Measurements from ENCODE around the gene CHD6.

The CHD6 gene

DNA sequence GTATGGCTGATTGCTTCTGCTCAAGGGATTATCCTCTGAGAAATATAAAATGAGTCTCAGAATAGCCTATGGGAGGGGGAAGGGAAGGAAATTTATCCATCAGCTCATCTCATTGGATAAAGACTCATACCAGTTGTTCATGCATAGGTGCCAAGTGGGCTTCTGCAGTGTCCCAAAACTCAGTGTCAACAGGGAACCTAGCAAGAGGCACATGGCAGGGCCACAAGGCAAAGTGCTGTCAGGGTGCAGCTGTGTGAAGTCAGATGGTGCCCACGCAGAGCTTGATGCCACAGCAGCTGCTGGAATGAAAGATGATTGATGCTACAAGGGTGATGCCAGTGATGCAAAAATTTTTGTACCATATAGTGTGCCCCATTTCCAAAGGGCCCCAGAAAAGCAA, 3.2 kb upstream of the CHD6 start:
- DNase-seq: no peak

DNA sequence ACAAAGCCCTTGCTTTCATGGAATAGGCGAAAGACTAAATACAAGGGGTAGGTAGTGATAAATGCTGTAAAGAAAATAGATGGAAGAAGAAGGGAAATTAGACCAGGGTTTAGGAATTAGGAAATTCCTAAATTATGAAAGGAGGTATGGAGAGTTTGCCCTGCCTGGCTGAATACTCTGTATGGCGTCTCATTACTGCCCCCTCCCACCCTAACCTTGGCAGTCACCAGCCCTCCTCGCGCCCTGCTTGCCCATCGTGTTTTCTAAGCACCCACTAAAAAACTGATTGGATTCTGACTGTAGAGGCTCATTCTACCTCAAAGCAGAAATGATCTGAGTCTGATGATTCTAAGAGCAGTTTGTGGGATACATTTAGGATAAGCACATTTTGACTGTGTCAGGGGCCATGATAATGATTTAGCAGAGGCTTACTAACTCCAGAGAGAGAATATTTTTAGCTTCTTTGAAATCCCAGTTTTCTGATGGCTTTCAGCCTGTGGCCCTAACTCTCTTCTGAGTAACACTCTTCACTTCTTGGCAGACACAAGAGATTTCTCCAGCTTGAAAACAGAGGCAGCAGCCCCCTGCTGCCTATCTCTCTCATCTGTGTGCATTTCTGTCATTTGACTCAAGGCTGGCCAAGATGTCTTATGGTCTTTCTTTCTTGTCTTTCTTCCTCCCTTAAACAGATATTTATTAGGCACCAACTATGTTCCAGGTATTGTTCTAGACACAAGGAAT, 1.4 kb upstream of the CHD6 start:
- DNase-seq: peak; percentile 57

DNA sequence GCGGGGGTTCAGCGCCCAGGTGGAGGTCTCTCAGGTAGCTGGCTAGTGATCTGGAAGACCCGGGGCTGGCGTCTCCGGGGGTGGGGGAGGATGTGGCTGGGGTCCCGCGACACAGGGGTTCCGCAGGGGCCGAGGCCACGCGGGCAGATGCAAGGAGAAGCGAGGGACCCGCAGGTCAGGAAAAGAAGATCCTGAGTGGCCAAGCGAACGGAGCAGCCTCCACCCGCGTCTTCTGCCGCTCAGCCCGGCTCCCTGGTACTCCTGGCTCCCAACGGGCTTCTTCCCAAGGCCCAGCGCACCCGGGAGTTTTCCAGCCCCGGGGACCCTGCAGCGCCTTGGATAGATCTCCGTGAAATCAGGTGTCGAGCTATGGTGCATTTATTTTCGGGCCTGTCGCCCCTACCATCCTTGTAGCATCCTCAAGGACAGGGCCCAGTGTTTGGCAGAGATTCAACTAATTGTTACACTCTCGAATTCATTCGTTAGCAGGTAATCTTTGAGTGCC, 682 bp upstream of the CHD6 start:
- DNase-seq: no peak

DNA sequence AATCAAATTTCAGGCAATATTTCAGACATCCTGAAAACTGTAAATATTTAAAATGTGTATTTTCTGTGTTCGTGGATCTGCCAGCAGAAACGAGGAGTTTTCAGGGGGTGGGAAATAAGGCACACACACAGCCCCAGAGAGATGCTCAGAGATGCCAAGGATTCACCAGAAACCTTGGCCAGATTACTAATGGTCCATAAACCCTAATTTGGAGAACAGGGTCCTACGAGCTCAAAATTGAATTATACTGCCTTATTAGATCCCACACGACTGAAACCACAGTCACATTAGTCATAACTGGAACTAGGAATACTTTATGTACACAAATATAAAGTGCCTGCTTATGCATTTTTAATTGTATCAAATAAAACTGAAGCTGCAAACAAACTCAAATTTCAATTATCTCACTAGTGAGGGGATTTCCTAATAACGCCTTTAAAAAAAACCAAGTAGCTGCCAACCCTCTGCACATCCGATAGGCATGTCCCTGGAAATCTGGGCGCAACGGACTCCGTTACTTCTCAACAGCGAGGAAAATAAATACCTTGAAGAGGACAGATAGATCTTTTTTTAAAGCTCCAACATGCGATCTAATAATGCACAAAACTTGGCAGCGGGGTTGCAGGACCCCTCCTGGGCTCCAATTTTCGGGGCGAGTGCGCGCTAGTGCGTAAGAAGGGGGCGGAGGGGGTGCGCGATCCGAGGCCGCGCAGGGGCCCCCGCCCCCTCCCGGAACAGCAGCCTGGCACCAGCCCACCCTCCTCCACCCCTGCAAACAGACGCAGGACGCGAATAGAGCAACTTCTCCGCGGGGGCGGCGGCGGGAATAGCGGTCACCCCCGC, 897 bp downstream of the CHD6 start:
- DNase-seq: peak; percentile 22

DNA sequence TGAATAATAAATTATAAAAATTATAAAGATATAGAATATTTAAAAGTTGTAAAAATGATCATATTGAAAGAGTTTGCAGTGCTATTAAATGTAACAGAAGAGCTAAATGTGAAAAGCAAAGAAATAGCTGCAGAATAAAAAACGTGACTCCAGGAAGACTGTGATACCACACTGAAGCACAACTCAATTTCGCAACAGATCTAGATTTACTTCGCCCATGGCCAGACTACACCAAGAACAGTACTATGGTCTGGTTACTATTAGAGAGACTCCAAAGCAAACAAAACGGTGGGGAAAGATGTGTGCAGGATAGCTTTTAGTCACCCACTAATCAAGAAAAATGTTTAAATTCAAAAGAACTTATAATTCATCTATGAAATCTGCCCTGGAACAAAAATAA, 1.9 kb downstream of the CHD6 start:
- DNase-seq: peak; percentile 24

DNA sequence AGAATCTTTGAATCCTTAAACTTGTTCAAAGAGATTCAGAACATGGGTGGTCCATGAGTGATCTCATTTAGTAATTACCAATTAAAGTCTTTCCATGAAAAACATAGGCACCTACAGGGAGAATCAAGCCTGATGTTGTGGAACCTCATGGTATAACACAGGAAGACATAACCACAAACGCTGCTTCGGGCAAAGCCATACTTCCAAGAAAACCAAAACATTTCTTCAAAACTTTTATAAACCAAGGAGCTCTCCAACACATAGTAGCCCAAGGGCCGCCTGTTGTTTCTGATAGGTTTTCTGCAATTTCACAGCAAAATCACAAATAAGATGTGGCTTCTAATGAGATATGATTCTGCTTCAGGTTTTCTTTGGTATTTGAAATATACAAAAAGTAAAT, 2.5 kb downstream of the CHD6 start:
- DNase-seq: no peak

DNA sequence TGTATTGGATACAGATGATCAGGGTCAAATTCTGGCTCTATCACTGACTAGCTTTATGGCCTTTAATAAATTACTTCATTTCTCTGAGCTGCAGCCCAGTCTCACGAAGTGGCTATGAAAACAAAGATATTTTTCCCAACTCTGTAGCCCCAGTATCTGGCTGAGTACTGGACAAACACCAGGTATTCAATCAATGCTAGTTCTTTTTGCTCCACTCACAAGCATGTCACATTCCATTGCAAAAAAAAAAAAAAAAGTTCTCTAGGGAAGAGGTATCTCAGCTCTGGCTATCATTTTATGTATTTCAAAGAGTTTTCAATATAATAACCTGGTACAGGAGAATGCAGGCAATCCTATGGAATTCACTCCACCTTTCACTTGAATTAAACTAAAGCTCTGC, 3.1 kb downstream of the CHD6 start:
- DNase-seq: no peak

DNA sequence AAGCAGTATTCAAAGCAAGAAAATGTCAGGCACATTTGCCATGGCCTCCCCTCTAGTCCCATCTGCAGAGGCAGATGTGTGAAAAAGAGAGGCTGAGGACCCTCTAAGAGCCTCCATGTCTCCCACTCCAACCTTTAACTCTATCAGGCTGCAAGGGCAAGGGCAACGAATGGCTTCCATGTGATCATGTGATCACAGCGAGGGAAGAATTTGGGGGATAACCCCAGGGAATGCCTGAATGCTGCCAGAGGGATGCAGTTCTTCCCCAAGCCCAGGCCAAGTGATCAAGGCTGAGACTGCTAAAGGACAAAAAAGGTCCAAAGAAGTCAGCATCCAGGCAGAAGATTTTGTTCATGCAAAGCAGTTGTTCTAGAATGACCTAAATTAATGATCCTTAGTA, 4.9 kb downstream of the CHD6 start:
- no peak for DNase-seq

DNA sequence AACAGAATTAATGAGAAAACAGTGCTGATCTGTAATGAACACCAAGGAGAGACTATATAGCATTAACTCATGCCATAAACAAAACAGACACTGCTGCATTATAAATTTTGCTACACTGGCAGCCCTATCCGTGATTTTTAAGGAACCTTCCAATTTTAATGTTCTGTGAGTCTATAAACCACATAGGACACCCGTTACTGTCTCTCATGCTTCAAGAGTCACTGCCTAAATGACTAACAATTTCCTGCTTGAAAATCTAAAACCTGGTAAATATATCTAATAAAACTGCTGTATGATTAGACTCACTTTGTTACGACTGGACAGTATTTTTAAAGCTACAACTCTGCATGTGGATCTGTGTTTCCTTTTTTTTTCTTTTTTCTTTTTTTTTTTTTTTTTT, 8.7 kb downstream of the CHD6 start:
- no peak for DNase-seq

DNA sequence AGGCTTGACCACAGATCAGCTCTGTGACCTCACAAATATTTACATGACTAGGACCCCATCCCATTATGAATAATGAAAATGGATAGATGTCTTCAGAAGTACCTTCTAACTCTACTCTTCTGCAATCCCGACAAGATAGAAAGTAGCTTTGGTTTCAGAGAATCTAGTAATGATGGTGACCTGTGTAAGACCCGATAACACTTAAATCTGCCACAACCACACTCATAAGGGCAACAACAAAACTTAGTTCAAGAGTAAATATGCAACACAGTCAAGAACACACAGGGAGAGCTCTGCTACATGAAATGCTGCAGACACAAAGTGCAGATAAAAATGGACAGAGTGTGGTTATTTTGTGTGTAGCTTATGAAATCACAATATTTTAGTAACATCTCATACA, 9.6 kb downstream of the CHD6 start:
- no peak for DNase-seq

DNA sequence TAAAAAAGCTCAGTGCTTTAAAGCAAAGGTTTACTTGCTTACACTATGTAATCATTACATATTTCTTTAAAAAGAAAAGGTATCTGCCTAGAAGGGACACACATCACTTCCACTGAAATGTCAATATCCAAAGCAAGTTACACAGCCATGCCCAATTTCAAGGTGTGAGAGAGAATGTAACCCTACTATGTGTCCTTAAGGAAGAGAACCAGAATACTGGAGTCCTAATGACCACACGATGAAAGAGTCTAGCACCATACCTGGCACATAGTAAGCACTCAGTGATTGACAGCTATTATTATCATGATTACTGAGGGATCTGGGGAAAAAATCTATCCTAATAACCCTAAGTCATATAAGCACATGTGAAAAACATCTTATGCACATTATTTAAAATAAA, 10.4 kb downstream of the CHD6 start:
- DNase-seq: no peak

DNA sequence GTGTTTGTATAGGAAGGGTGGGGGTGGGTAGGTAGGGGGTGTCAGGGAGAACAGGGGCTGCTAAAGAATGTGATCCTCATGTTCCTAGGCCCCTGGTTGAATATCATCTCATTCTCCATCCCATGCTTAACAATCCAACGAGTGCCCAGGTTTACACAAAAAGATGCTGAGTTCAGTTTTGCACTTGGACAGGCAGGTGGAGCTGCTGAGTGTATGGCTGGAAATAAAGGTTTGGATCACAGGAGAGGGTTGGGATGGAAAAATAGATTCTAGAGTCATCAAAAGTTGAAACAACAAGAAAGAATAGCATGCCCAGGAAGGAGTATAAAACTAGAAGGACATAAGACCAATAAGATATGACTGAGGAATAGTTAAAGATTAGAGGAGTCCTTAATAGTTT, 14.2 kb downstream of the CHD6 start:
- no peak for DNase-seq

DNA sequence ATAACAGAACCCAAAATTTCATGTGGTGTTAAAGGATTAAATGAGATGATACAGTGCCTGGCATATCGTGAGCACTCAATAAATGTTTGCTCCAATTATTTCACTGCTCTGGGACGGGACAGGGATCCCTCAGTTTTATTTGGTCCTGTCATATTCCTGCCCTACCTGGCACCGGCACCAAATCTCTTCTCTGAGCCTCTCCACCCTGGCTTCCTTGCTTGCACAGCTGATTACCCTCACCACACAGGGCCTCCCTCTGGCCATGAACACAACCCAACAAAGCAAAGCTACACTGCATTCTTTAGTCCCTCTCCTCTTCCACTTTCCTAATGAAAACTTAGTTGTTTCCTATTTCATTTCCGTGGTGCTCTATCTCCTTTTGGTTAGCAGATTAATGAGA, 16.4 kb downstream of the CHD6 start:
- DNase-seq: no peak

DNA sequence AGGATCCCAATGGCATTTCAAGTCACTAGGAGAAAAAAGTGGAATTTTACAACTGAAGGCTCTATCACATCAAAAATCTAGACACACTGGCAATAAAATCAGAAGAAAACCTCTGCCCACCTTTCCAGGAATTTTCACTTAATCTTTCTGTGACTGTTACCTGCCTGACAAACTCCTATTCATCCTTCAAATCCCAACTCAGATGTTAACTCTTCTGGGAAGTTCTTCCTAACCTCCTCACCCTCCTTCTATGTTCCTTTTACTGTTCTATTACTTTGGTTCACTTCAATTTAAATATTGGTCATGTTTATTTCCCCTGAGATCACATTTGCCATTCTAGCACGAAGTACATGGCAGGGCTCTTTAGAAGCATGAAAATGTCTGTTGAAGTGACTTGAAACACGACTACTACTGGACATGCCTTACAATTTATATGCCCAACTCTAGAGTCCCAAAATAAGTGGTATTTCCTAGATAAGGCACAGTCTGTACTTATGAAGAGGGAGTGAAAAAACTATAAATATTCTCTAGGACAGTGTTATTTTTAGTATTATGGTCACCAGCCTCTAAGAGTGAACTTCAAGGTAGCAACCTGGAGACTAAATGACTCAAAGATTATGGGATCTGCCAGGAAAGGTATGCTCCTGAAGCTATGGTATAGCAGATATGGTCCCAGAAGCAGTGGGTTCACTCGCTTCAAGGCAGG, 17.1 kb downstream of the CHD6 start:
- no peak for DNase-seq

DNA sequence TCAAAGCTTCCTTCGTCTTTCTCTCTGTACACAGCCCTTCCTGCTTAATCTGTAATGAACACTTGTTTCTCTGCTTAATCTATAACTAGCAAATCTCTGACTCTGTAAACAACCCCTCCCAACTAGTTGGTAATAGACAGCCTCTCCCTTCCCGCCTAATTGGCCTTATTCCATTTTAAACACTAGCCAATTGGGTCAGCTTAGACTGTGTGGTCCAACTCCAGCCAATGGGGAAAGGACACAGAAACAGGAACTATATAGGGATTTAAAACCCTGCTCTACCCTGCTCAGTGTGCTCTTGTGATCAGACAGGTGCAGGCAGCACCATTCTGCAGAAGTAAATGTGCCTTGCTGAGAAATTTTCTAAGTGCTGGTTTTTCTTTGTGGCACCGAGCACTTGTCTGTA, 18.5 kb downstream of the CHD6 start:
- DNase-seq: no peak

DNA sequence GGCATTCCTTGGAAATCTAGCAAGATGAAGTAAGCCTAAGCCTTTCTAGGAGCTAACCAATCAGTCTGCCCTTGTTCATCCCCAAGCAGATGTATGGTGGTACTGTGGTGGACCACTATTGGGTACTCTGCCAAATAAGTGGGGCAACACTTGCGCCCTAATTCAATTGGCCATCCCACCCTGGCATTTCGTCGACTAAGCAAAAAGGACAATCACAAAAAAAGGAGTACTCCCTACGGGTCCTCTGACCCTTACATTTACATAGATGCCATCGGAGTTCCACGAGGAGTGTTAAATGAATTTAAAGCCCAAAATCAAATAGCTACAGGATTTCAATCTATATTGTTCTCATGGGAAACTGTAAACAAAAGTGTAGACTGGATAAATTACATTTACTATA, 19.5 kb downstream of the CHD6 start:
- no peak for DNase-seq

DNA sequence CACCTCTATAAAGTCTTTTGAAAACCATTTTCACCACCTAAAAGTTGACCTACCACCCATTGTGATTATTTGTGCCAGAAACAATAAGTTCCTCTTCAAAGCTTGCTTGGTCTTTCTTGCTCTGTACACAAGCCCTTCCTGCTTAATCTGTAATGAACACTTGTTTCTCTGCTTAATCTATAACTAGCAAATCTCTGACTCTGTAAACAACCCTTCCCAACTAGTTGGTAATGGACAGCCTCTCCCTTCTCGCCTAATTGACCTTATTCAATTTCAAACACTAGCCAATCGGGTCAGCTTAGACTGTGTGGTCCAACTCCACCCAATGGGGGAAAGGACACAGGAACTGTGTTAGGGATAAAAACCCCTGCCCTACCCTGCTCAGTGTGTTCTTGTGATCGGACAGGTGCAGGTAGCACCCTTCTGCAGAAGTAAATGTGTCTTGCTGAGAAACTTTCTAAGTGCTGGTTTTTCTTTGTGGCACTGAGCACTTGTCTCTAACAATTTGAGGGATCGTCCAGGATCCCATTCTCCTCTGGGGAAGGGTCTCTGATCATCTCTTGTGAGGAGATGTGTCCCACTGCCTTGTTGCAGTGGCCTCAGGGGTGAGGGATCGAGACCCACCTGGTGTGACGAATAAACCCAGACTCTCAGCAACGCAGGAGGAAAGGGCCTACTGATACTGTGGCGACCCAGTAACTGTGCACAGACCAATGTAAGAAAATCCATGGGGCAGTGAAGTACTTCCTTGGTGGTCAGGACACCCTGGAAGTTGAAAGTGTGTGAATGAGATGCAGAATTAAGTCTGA, 23.5 kb downstream of the CHD6 start:
- DNase-seq: no peak

DNA sequence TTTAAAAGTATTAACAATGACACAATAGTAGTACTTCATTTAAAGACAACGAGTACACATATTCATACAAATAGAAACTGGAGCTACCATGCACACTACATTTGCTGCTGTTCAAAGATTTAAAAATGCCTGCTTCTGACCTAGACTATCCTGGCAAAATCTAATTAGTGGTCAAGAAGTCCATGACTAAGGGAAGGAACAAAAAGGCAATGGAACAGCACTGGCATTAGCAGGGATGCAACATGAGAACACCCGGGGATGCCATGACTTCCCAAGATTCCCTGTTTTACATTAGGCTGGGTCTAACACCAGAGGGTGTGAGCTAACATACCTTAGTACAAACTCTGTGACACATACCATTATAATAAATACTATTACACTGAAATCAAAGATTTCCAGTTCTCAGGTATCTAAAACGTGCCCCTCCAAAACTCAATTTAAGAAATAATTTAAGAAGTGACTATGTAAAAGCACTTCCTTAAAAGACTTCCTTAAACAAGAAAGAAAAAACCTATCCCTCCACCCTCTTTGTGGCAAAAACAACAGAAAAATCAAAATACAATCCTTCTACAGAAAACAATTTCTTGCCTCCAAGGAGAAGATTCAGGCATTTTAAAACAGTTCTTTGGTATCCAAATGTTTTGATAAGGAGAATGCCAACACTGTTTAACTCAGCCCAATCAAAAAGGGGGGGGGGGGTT, 25.5 kb downstream of the CHD6 start:
- DNase-seq: no peak

DNA sequence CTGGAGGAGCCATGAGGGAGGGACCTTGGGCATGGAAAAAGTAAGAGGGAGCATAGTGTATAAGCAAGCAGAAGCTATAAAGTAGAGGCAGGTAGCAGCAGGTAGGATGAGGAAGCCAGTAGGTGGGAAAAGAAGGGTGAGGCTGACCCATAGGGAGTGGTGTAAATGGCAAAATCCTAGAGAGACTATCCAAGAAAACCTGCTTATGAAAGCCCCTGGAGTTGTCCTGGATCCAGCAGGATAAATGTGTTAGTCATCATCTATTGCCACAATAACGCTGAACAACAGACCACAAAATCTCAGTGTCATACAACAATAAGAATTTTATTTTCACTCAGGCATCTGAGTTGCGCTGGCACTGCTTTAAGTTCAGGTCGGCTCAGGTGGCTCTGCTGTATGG, 30.2 kb downstream of the CHD6 start:
- peak; percentile 74 for DNase-seq

DNA sequence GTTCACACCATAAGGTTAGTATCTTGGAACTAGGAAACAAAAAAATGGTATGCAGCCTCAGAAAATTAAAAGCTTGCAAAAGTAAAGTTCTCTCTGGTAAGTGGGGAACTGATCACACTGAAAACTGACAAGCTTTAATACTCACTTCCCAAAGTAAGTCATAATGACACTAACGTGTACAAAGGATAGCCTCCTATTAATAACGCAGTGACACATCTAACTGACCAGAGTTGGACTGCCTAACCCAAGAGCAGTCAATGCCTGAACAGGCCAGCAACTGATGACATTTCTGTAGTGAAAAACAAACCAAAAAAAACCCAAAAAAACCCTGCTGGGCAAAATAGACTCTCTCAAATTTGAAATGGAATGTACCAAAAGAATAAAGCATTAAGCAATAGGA, 30.7 kb downstream of the CHD6 start:
- no peak for DNase-seq

DNA sequence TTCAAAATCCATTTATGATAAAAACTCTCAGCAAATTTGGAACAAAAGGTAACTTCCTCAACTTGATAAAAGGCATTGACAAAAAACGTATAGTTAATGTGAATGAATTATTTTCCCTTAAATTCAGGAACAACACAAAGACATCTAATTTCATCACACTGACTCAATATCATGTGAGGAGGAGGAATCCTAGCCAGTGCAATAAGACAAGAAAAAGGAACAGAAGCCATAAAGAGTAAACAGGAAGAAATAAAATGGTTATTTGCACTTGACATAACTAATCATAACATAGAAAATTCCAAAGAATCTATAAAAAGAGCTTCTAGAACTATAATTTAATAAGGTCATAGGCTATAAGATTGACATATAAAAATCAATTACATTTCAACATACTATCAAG, 31.4 kb downstream of the CHD6 start:
- DNase-seq: no peak

DNA sequence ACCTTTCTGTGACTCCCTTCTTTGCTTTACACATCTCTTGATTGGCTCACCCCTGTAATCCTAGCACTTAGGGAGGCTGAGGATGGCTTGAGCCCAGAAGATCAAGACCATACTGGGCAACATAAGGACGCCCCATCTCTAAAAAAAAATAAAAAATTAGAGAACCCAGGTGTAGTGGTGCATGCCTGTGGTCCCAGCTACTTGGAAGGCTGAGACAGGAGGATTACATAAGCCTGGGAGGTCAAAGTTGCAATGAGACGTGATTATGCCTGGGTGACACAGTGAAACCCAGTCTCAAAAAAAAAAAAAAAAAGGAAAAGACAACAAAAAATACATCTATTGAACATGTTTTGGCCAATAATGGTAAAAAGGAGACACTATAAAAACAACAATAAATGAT, 37.8 kb downstream of the CHD6 start:
- no peak for DNase-seq

All from fibroblast of skin of abdomen (primary cell).